HepG2 (cell line): ENCODE measurements around the gene MYO7B. TPM values are rescaled to one million over a fixed set of nuclear protein-coding genes. Genes with fewer than 3 reads are reported as not detected.

Experiments
- ATAC-seq: fragments of 200-7000 bp; cut with Tn5 transposase; 3 replicates; pipeline ENCODE4 v1.9.1; 2020; ENCODE audit warnings: mild to moderate bottlenecking, moderate library complexity
- BruUV-seq: library from RNA; stranded (reverse); fragments of 400-500 nt; replicated peaks from 2 replicates; lab custom pipeline; 2021; lab: Mats Ljungman, UMichigan
- CTCF ChIA-PET: fragments of 300-600 bp; formaldehyde crosslinking; extraction: SDS; loops from one replicate; lab custom pipeline; 2021; ENCODE audit warnings: low total read pairs, inconsistent platforms, low intra/inter-chr PET ratio; lab: Yijun Ruan, JAX
- POLR2A ChIA-PET: fragments of 350-600 bp; sonication (Branson Sonifier 250); formaldehyde crosslinking; loops from one replicate; lab custom pipeline; 2020; ENCODE audit warnings: antibody characterized with exemption, inconsistent platforms; lab: Yijun Ruan, JAX
- DNase-seq: peaks from one replicate; pipeline ENCODE4 v3.0.0-alpha.2; 2015; ENCODE audit warnings: low spot score
- FAIRE-seq: peaks from 3 replicates; lab custom pipeline; 2011; peaks lifted over from hg19 to GRCh38; lab: Jason Lieb, UNC
- H2AFZ ChIP-seq: one replicate; pipeline ENCODE4 v1.6.1; 2011; ENCODE audit warnings: low read length, inconsistent platforms
- H3K27ac ChIP-seq: fragments of 300-600 bp; 3 replicates; pipeline ENCODE4 v1.8.0; 2011; ENCODE audit warnings: mixed run types, mild to moderate bottlenecking, mixed read lengths, low read length, inconsistent platforms; ENCODE audit not compliant: insufficient read depth; ENCODE audit errors: extremely low read length
- H3K27me3 ChIP-seq, 2 experiments: fragments of 200-600 bp in 1 of 2; 2 replicates in 1 of 2; 3 replicates in 1 of 2; pipeline versions ENCODE4 v1.6.0 to v1.8.0; 2011; ENCODE audit warnings: low read length in 2 of 2, mild to moderate bottlenecking in 2 of 2, moderate library complexity in 2 of 2, inconsistent platforms in 1 of 2; ENCODE audit not compliant: insufficient read depth in 2 of 2, control insufficient read depth in 1 of 2
- H3K36me3 ChIP-seq, 2 experiments: fragments of 200-600 bp in 1 of 2; replicated peaks in 1 of 2; 2 replicates in 1 of 2; 3 replicates in 1 of 2; pipeline versions ENCODE4 v1.5.1 to v1.8.0; 2011; ENCODE audit warnings: low read length in 2 of 2, inconsistent platforms in 1 of 2; ENCODE audit not compliant: insufficient read depth in 2 of 2, control insufficient read depth in 1 of 2
- H3K4me1 ChIP-seq: 2 replicates; pipeline ENCODE4 v1.5.1; 2012; ENCODE audit warnings: low read length, inconsistent platforms; ENCODE audit not compliant: insufficient read depth
- H3K4me2 ChIP-seq: 2 replicates; pipeline ENCODE4 v1.6.0; 2011; ENCODE audit warnings: low read depth, low read length, inconsistent platforms
- H3K4me3 ChIP-seq, 3 experiments: fragments of 200-600 bp in 1 of 3; sonication (generic), shearing (Covaris generic) in 1 of 3; replicated peaks in 1 of 3; 2 replicates each; pipeline ENCODE4 v1.5.1; 2011 to 2016; ENCODE audit warnings: low read length in 3 of 3, inconsistent platforms in 2 of 3, low read depth in 2 of 3, mild to moderate bottlenecking in 2 of 3, control low read depth in 1 of 3, mixed read lengths in 1 of 3; ENCODE audit not compliant: insufficient read depth in 1 of 3
- H3K79me2 ChIP-seq: one replicate; pipeline ENCODE4 v1.6.1; 2011; ENCODE audit warnings: low read length, inconsistent platforms; ENCODE audit not compliant: insufficient read depth
- H3K9ac ChIP-seq: 2 replicates; pipeline ENCODE4 v1.6.0; 2011; ENCODE audit warnings: mild to moderate bottlenecking, low read depth, low read length, inconsistent platforms; ENCODE audit not compliant: insufficient read depth
- H3K9me3 ChIP-seq: 2 replicates; pipeline ENCODE4 v1.5.1; 2012; ENCODE audit warnings: mild to moderate bottlenecking, low read length
- H4K20me1 ChIP-seq: 2 replicates; pipeline ENCODE4 v1.6.0; 2011; ENCODE audit warnings: inconsistent platforms, mild to moderate bottlenecking, low read length, moderate library complexity; ENCODE audit not compliant: insufficient read depth
- ATAD3A ChIP-seq: sonication (generic); formaldehyde crosslinking; IDR thresholded peaks from 2 replicates; pipeline ENCODE4 v1.4.0; 2020; ENCODE audit warnings: missing genetic modification reagents
- E2F1 ChIP-seq: sonication (generic); formaldehyde crosslinking; IDR thresholded peaks from 2 replicates; pipeline ENCODE4 v1.5.0; 2020; ENCODE audit warnings: missing genetic modification reagents
- ISX ChIP-seq: sonication (generic); formaldehyde crosslinking; conservative IDR thresholded peaks from 2 replicates; pipeline ENCODE4 v1.5.0; 2020; ENCODE audit warnings: missing genetic modification reagents
- SIN3A ChIP-seq: IDR thresholded peaks from 2 replicates; pipeline ENCODE4 v1.6.1; 2011; ENCODE audit warnings: low read depth, mild to moderate bottlenecking, control low read depth, low read length, borderline replicate concordance
- SOX13 ChIP-seq, 3 experiments: fragments of 450-650 bp in 1 of 3; sonication (generic) in 1 of 3; formaldehyde crosslinking in 1 of 3; IDR thresholded peaks in 2 of 3; conservative IDR thresholded peaks in 1 of 3; 2 replicates each; pipeline versions ENCODE4 v1.5.0 to v1.6.1; 2016 to 2020; ENCODE audit warnings: antibody characterized with exemption in 1 of 3, mild to moderate bottlenecking in 1 of 3, missing compliant biosample characterization in 1 of 3, missing genetic modification reagents in 1 of 3, moderate library complexity in 1 of 3
- SPEN ChIP-seq: sonication (generic); formaldehyde crosslinking; IDR thresholded peaks from 2 replicates; pipeline ENCODE4 v1.5.1; 2020; ENCODE audit warnings: low read depth, mild to moderate bottlenecking, missing genetic modification reagents
- SRSF4 ChIP-seq: fragments of 200-400 bp; formaldehyde crosslinking; IDR thresholded peaks from one replicate; pipeline ENCODE4 v1.6.1; 2018; ENCODE audit warnings: mild to moderate bottlenecking, low read depth, low read length, moderate library complexity; ENCODE audit not compliant: poor library complexity, severe bottlenecking
- ZFP36L1 ChIP-seq: sonication (generic); formaldehyde crosslinking; IDR thresholded peaks from 2 replicates; pipeline ENCODE4 v1.8.0; 2022; ENCODE audit warnings: mild to moderate bottlenecking, missing genetic modification reagents, moderate library complexity
- ZNF224 ChIP-seq: sonication (generic); formaldehyde crosslinking; IDR thresholded peaks from 2 replicates; pipeline ENCODE4 v1.5.0; 2020; ENCODE audit warnings: mild to moderate bottlenecking, missing genetic modification reagents
- ZNF260 ChIP-seq: sonication (generic); formaldehyde crosslinking; IDR thresholded peaks from 2 replicates; pipeline ENCODE4 v1.4.0; 2020; ENCODE audit warnings: missing genetic modification reagents, low read depth, mild to moderate bottlenecking, borderline replicate concordance
- ZNF282 ChIP-seq: fragments of 450-650 bp; IDR thresholded peaks from 2 replicates; pipeline ENCODE4 v1.6.1; 2018; ENCODE audit not compliant: partially characterized antibody
- ZNF564 ChIP-seq: sonication (generic); formaldehyde crosslinking; IDR thresholded peaks from 2 replicates; pipeline ENCODE4 v1.8.1; 2023; ENCODE audit warnings: mild to moderate bottlenecking, missing genetic modification reagents
- ZNF770 ChIP-seq: sonication (generic); formaldehyde crosslinking; IDR thresholded peaks from 2 replicates; pipeline ENCODE4 v1.5.0; 2020; ENCODE audit warnings: mild to moderate bottlenecking, missing genetic modification reagents
- WGBS: methylation state at CpG from one replicate; pipeline ENCODE4 v1.1.6; 2017; ENCODE audit warnings: low lambda C conversion rate; 5-methylcytosine and 5-hydroxymethylcytosine counted together
- in situ Hi-C: cut with HindIII; loops from 2 replicates; pipeline ENCODE4 v1.10.0; 2017; ENCODE audit warnings: low pct_unique_long_range_greater_than_20kb; ENCODE audit not compliant: extremely low pct_ligation_motif_present
- intact Hi-C: fragments of 100-400 bp; cut with micrococcal nuclease; formaldehyde crosslinking; loops from one replicate; pipeline ENCODE4 v1.10.0; 2022; ENCODE audit not compliant: unreplicated experiment
- polyA plus RNA-seq, 8 experiments: library from polyadenylated mRNA; depleted of rRNA in 3 of 8; stranded (reverse) in 7 of 8; unstranded in 1 of 8; fragments of >200 nt; fragmentation: Illumina TruSeq in 4 of 8; extraction: Trizol in 4 of 8; gene quantifications; 2 replicates each; pipeline versions ENCODE4 v1.2.1 to v1.2.3, GENCODE V29; 2011 to 2016; ENCODE audit warnings: low read depth in 4 of 8, missing spikeins in 1 of 8, mixed read lengths in 1 of 8; ENCODE audit not compliant: insufficient read depth in 1 of 8
- total RNA-seq, 5 experiments: library from RNA; depleted of rRNA; stranded (reverse); fragments of >200 nt; fragmentation: Illumina TruSeq; extraction: Trizol; gene quantifications; 2 replicates each; pipeline ENCODE4 v1.2.3, GENCODE V29; 2016; ENCODE audit warnings: low read depth in 1 of 5
- TF ChIP-seq, protein P1 (sequence below): sonication (generic); formaldehyde crosslinking; IDR thresholded peaks from 2 replicates; pipeline ENCODE4 v1.8.0; 2022; ENCODE audit warnings: low read depth, missing genetic modification reagents

The MYO7B gene
- total and polyA plus RNA-seq, 2 of the 13 experiments (the other 11 are each of a cell fraction or from before 2014, with no cell fraction given): not detected

GRCh38 chr2:127561371-127561770 is 25.9 kb downstream of the MYO7B start:
- Histone ChIP-seq H2AFZ (no peak overlapping the region), H3K9ac (no peak overlapping the region), H3K36me3 (no peaks in the 10 kb centered on the region), H3K4me2 (no peak overlapping the region), H4K20me1 (no peaks in the 10 kb centered on the region), H3K27ac (no peak overlapping the region), H3K27me3 (peaks cover 4 to 53% of the 10 kb centered on the region in 2 experiments; a peak in 4 of 5 replicates), H3K79me2 (no peaks in the 10 kb centered on the region), H3K4me3 (no peak overlapping the region), H3K4me1 (peaks cover 27% of the 10 kb centered on the region), H3K9me3 (no peaks in the 10 kb centered on the region)
- DNase-seq: no peak
- ChIA-PET POLR2A (no interaction called here), CTCF (no interaction called here)
- no peak for ATAC-seq
- 44% methylated on average over 8 of the region's 8 CpGs for WGBS
- no TSS peak for BruUV-seq
- intact Hi-C loops: loop anchor here (5.0 kb wide), 1 partner anchor 364 kb away; no protein-coding TSS in a partner anchor
- TF ChIP-seq ZNF770 (CRISPR knock-in tag) (0 out of 2 replicates have a peak, but pooled peaks have one; percentile 17), ZFP36L1 (no peak)
- FAIRE-seq: no peak
- in situ Hi-C loops: no loop called here

- no TSS peak for BruUV-seq
- DNase-seq (no peak), FAIRE-seq (no peak), ATAC-seq (no peak)
- no peaks in the 10 kb centered on the region for H3K79me2 ChIP-seq
- intact Hi-C loops: loop anchor here (5.0 kb wide), 1 partner anchor 366 kb away; no protein-coding TSS in a partner anchor
- no peak overlapping the region for H3K4me2 ChIP-seq
- H3K4me1 ChIP-seq: peaks cover 27% of the 10 kb centered on the region
- ChIA-PET CTCF (no interaction called here), POLR2A (no interaction called here)
- H3K9ac ChIP-seq: no peak overlapping the region
- 35% methylated on average over 2 of the region's 2 CpGs for WGBS
- no peaks in the 10 kb centered on the region for H4K20me1 ChIP-seq
- H3K4me3 ChIP-seq: no peak overlapping the region
- no peak overlapping the region for H3K27ac ChIP-seq
- in situ Hi-C loops: no loop called here
- no peaks in the 10 kb centered on the region for H3K36me3 ChIP-seq
- peaks cover 4 to 69% of the 10 kb centered on the region in 2 experiments; a peak in 4 of 5 replicates for H3K27me3 ChIP-seq
- no peak overlapping the region for H2AFZ ChIP-seq
- no peaks in the 10 kb centered on the region for H3K9me3 ChIP-seq
- no peak for TF ChIP-seq SOX13 (IDR thresholded peaks at IDR 0.05)
- TF ChIP-seq SOX13 (CRISPR knock-in tag; conservative IDR thresholded peaks at IDR 0.05 in 1 of 2, IDR thresholded peaks at IDR 0.05 in 1 of 2): no peak
- TF ChIP-seq SPEN (CRISPR knock-in tag): no peak
- no peak for TF ChIP-seq ZNF260 (CRISPR knock-in tag)
- no peak for TF ChIP-seq E2F1
- TF ChIP-seq SRSF4: no peak
- no peak for TF ChIP-seq ISX (CRISPR knock-in tag)
- TF ChIP-seq ATAD3A (CRISPR knock-in tag): no peak
- TF ChIP-seq ZNF224 (CRISPR knock-in tag): no peak
- no peak for TF ChIP-seq ZNF282
- TF ChIP-seq, protein P1, sequence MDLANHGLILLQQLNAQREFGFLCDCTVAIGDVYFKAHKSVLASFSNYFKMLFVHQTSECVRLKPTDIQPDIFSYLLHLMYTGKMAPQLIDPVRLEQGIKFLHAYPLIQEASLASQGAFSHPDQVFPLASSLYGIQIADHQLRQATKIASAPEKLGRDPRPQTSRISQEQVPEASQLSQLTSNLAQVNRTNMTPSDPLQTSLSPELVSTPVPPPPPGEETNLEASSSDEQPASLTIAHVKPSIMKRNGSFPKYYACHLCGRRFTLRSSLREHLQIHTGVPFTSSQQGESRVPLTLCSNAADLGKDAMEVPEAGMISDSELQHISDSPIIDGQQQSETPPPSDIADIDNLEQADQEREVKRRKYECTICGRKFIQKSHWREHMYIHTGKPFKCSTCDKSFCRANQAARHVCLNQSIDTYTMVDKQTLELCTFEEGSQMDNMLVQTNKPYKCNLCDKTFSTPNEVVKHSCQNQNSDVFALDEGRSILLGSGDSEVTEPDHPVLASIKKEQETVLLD: no peak
- no peak for TF ChIP-seq SIN3A
- TF ChIP-seq ZNF564 (CRISPR knock-in tag): no peak
These were observed 27.5 kb downstream of the MYO7B start for GRCh38 chr2:127562936-127563335.
